NCI-H146 treated with DMSO at 0.1 percent for 48 hours (cell line): ENCODE results near the gene ZNF586.
"Not testable (repeated sequence)": the region's sequence is repeated elsewhere in the genome, so short reads cannot be mapped to it uniquely, and the experiment has no call there.

Source experiments
- DNase-seq: peaks from one replicate; lab custom pipeline; 2025; ENCODE audit not compliant: unreplicated experiment; lab: John Stamatoyannopoulos, UW

ZNF586 gene

DNA sequence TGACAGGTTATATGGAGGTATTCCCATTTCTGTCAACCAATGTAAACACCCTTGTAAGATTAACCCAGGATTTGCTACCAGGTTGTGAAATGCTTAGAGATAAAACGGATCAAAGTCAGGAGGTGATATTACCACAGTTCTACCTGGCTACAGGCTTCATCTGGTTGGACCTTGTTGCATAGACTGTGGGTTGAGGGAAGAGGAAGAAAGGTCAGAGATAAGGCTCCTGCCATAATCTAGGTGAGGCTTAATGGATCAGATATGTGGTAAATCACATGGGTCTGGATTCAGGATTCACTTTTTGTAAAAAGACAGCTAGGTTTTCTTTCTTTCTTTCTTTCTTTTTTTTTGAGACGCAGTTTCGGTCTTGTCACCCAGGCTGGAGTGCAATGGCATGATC is 52.0 kb downstream of the ZNF586 start:
- DNase-seq = not testable (repeated sequence)

DNA sequence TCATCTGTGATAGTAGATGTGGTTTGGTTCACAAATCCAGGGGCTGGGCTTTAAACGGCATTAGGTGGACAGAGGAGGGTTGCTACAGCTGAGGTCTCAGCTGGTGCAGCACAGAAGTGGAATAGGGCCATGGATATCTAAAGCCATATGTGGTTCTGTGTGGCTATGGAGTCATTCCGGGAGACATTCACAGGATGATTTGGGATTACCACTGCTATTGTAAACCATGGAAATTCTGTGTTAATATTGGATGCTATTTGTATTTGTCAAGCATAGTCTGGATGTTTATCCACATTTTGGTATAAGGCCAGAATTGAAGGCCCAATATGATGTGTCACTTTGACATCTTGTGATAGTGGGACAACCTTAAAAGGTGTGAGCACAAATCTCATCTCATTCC is 53.7 kb downstream of the ZNF586 start:
- DNase-seq = not testable (repeated sequence)

DNA sequence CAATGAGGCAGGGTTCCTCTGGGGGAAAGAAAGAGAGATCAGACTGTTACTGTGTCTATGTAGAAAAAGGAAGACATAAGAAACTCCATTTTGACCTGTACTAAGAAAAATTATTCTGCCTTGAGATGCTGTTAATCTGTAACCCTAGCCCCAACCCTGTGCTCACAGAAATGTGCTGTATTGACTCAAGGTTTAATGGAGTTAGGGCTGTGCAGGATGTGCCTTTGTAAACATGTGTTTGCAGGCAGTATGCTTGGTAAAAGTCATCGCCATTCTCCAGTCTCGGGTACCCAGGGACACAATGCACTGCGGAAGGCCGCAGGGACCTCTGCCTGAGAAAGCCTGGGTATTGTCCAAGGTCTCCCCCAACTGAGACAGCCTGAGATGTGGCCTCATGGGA is 54.1 kb downstream of the ZNF586 start:
- DNase-seq = not testable (repeated sequence)

DNA sequence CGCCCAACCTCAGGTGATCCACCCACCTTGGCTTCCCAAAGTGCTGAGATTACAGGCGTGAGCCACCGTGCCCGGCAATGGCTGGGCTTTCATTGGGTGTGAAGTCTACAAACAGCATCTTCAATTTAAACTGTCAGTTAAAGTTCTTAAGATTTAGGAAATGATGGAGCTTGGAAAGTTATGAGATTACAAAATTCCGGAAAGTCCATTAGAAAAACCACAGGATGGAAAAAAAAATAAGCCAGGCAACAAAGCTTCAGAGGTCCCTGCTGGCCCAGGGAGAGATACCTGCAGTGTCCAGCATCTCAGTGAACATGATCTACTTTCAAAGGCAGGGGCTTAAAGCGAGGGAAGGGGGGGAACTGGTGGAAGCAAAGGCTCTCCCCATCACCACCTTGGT is 56.0 kb downstream of the ZNF586 start:
- no peak for DNase-seq

DNA sequence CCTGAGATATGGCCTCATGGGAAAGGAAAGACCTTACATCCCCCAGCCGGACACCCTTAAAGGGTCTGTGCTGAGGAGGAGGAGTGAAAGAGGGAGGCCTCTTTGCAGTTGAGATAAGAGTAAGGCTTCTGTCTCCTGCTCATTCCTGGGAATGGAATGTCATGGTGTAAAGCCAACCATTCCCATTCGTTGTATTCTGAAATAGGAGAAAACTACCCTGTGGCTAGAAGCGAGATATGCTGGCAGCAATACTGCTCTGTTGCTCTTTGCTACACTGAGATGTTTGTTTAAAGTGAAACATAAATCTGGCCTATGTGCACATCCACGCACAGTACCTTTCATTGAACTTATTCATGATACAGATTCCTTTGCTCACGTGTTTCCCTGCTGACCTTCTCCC is 59.8 kb downstream of the ZNF586 start:
- no peak for DNase-seq

DNA sequence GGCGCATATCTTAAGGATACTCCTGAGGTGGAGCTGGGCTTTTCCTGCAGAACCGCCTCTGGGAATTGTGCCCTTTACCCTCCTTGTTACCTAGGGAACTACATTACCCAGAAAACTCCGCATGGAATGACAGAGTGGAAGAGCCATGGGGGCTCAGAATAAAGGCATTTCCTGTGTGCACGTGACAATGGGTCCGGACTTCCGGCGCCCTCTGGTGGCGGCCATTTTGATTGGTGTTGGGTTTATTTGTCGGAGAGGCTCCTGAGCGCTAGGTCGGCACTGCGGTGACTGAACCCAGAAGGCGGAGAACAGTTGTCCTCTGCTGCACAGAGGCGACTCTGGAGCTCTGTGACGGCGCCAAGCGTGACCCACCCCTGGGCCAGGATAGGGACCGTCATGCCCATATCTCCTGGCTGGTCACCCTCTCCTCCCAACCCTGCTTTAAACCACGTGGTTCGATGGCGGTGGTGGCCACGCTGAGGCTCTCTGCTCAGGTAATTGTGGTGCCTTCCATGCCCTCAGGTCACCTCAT is 60.7 kb downstream of the ZNF586 start, which contains the start of gene ZNF587B:
Gene ZNF587B, plus strand, starts transcription at position 229 of the 532 bp plus-strand sequence. Its CDS starts 230 bp downstream, at position 459.
- no peak for DNase-seq
